Hematopoietic multipotent progenitor cell treated with erythropoietin and hydrocortisone succinate and interleukin-3 and kit ligand, for 17 days (in vitro differentiated cells): ENCODE results near the gene STK11IP.

Source experiments
- DNase-seq: peaks from one replicate; pipeline ENCODE4 v3.0.0-alpha.2; 2015; ENCODE audit warnings: low spot score

STK11IP gene

DNA sequence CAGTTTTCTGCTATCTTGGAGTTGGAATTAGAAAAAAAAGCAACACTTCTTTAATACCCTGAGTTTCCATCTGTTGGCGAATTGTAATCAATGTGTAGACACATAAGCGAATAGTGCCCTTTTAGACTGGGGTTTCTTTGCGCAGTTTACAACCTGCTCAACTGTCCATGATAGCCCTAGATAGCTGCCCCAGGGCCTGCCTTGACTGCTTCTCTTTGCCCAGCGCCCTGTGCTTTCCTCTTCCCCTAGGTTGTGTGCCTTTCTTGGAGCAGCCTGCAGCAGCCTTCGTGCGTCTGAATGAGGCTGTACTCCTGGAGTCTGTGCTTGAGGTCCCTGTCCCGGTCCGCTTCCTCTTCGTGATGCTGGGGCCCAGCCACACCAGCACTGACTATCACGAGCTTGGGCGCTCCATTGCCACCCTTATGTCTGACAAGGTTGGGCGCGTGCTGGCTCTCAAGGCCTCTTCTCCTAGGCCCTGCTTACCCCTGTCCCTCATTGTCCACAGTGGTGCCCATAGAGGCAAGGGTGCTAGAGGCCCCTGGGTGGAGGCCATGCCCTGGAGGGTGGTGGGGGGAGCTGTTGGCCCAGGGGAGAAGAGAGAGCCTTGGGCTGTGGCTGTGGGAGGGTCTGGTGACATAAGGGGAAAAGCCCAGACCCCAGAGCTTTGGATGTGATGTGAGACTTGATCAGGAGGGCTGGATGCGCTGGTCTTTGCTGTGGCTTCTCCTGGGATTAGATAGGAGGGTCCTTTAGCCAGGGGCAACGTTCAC, 36.7 kb downstream of the STK11IP start:
- DNase-seq: no peak

DNA sequence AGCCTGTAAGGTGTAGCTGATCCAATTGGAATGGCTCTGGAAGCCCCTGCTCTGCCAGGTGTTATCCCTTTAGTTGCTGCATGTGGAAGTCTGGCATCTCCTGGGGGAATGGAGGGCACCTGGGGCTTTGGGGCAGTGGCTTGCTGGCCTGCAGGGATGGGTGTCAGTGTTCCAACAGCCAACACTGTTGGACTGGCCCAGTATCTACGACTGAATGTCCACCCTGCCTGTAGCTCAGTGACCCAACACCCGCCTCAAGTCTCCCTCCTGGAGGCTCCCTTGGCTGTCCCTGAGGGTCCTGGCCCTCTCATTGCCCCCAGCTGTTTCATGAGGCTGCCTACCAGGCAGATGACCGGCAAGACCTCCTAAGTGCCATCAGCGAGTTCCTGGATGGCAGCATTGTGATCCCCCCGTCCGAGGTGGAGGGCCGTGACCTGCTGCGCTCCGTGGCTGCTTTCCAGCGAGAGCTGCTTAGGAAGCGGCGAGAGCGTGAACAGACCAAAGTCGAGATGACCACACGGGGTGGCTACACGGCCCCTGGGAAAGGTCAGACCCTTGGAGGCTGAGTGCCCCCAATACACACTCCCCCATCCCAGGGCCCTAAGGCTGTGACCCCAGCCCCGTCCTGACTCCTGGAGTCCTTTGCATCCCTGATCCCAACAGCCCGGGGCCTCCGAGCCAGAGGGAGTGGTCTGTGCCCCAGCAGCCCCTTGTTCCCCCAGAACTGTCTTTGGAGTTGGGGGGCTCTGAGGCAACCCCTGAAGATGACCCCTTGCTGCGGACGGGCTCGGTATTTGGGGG, 37.5 kb downstream of the STK11IP start:
- no peak for DNase-seq

DNA sequence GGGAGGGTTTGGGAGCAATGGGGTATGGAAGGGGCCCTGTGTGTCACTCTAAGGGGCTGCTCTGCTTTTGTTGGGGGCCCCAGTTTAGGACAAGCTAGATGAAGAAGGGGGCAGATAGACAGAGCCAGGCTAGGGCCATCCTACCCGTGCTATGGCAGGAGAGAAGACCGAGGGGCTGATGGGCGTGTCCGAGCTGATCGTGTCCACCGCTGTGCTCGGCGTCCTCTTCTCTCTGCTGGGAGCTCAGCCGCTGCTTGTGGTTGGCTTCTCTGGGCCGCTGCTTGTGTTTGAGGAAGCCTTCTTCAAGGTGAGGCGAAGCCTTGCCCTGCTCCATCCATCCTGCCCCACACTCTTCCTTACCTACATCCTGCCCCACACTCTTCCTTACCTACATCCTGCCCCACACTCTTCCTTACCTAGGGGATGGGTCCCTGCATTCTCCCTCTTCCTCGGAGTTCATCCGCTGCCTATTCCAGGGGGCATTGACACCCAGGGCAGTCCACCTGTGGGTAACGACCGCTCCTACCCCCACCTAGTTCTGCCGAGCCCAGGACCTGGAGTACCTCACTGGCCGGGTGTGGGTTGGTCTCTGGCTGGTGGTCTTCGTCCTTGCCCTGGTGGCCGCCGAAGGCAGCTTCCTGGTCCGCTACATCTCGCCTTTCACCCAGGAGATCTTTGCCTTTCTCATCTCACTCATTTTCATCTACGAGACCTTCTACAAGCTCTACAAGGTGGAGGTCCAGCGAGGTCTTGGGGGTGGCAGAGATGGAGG, 38.7 kb downstream of the STK11IP start:
- no peak for DNase-seq

DNA sequence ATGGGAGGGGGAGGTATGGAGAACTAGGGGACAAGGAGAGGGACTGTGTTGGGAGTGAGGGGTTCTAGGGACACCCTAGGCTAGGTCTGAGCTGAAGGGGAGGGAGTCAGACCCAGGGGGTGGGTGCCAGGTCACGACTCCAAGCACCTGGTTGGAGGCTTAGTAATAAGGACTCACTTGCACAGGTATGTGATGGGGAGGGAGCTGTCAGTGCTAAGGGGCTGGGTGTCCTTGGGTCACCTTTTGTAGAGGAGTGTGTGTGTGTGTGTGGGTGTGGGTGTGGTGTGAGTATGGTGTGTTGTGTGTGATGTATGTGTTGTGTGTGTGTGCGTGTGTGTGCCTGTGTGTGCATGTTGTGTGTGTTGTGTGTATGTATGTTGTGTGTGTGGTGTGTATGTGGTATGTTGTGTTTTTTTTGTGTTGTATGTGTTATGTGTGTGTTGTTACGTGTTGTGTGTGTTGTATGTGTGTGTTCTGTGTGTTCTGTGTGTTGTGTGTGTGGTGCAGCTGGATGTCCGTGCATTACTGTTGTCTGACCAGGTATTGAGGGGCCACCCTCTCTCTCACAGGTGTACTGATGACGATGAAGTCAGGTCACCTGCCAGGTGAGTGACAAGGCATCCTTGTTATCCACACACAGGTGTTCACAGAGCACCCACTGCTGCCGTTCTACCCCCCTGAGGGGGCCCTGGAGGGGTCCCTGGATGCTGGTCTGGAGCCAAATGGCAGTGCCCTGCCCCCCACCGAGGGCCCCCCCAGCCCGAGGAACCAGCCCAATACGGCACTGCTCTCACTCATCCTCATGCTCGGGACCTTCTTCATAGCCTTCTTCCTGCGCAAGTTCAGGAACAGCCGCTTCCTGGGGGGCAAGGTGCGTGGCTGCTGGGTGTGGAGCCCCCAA, 39.5 kb downstream of the STK11IP start:
- no peak for DNase-seq

DNA sequence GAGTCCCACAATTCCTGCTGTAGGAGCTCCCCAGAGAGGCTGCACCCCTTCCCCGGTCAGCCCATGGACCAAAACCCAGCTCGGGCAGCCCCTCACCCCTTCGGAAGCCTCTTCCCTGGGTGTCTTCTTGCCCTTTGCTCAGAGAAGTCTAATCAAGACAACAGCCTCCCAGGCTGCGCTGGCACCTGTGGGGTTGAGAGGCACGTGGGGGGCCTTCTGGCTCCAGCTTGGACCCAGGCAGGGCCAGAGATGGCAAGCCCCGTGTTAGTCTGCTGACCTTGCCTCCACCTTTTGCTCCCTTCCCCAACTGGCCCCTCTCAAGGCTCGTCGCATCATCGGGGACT, 40.2 kb downstream of the STK11IP start:
- no peak for DNase-seq

DNA sequence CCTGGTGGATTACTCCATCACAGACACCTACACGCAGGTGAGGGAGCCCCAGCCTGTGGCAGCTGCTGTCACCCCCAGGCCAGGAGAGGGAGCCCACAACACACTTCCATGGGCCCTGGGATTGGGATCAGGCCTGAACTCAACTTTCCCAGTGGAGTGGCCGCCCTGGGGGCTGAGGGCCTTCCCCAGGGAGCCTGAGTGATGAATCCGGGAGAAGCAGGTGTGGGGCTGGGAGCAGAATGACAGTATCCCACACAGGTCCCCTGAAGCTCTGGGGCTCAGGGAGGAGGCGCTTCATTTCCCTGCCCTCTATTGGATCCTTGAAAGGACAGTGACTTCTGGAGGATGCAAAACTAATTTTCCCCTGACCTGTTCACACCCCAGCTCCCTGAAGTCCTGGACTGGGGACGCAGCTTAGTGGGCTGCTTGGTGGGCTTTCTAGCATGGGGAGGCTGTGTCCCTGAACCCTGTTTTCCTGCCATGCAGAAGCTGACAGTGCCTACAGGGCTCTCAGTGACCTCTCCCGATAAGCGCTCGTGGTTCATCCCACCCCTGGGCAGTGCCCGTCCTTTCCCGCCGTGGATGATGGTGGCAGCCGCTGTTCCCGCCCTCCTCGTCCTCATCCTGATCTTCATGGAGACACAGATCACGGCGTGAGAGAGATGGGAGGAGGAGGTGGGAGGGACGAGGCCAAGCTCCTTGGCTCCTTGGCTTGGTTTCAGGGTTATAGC, 40.7 kb downstream of the STK11IP start:
- DNase-seq: no peak

DNA sequence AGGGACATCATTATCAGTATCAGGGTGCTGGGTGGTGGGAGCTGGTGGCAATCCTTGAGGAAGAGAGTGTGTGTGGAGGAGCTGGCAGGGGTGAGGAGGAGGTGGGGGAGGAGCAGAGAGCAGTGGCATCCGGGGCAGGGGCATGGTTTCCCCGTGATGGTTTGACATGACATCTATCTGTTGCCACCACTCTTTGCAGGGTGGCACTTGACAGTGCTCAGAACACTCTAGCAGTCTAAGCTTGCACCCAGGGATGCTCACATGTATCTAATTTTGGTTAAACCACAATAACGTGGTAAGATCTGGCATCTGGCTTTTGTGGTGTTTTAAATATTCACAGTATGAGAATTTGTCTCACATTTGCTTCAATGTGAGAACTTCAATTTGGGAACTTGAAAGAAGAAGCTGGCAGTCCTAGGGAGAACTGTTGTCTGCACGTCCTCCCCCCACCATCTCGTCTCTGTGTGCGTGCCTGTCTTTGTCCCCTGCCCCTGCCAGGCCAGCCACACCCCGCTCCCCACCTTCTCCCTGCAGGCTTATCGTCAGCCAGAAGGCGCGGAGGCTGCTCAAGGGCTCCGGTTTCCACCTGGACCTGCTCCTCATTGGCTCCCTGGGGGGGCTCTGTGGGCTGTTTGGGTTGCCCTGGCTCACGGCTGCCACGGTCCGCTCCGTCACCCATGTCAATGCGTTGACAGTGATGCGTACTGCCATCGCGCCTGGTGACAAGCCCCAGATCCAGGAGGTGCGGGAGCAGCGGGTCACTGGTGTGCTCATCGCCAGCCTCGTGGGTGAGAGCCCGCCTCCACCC, 41.5 kb downstream of the STK11IP start:
- DNase-seq: no peak

DNA sequence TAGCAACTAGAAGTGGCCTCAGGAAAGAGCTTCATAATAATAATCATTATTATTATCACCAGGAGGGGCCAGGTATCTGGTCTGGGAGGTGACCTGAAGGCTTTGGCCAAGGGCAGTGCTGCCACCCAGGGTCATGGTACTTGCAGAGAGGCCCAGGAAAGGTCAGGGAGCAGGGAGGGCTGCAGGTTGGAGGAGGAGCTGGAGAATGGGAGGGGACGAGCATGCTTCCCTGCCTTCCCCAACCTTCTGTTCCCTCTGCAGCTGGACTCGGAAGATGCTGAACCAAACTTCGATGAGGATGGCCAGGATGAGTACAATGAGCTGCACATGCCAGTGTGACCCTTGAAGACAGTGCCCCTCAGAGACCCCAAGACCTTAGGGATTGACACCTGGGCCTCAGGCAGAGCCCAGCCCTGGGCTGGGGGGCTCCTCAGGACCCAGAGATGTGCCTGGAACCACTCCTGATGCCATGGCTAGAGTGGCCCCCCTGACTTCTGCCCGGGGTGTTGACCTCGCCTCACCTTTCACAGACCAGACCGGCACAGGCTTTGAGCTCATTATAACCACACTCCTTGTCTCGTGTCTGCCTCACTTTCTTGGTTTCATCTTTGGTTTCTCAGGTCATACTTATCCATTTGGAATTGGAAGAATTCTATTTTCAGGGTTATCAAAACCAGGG, 43.9 kb downstream of the STK11IP start:
- DNase-seq: no peak

DNA sequence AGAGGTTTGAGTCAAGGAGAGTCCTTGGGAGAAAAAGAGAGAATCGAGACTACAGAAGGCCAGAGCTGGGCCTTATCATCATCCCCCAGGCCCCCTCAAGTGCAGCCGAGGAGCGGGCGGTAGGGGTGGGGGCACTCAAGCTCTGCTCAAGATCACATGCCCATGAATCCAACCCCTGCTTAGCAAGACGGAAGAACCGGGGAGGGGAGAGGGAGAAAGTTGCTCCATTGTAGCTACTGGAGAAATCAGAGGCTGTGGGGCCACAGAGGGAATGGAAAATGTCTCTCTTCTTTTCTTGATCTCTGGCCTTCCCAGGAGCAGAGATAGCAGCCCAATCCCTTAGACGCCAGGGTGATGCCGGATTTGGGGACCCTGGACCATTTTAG, 44.4 kb downstream of the STK11IP start:
- no peak for DNase-seq

DNA sequence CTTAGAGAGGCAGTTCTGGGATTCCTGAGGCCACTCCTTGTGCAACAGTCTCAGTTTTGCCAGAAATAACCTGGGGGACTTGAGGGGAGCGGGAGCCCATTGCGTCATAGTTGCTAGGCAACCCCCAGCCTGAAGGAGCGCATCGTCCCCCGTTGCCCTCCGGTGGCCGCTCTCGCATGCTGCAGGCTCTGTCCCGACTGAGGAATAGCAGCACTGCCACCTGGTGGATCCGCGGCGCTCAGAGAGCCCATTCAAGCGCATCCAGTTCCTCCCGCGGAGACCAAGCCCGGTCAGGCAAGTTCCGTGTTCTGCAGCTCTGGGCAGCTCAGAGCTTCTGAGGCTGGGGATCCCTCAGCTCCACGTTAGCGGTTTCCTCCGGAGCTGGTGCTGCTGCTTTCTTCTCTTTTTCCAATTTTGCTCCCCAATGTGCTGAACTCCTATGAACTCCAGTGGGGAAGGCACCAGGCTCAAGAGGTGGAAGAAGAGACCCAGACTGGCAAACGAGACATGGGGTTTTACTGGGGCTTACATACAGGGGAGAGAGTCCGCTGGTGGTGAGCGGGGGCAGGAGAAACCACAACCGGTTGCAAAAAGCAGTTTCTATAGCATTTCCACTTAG, 44.9 kb downstream of the STK11IP start:
- DNase-seq: peak; percentile 72

DNA sequence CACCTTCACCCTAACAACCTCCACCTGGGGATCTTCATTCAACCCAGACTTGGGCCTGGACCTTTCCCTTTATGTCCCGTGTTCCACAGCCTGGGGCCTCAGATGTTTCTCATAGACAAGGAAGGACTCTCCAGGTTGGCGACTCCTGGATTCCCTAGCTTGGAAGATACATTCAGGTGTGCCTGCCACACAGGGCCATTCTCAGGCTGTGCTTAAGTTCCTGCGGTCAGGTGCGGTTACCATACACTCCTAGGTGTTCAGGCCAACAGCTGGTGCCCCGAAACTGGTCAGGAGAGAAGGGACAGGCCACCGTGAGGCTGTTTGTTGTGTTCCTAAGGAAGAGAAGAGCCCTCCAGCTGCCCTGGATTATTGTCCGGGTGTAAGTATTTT, 45.4 kb downstream of the STK11IP start:
- no peak for DNase-seq

DNA sequence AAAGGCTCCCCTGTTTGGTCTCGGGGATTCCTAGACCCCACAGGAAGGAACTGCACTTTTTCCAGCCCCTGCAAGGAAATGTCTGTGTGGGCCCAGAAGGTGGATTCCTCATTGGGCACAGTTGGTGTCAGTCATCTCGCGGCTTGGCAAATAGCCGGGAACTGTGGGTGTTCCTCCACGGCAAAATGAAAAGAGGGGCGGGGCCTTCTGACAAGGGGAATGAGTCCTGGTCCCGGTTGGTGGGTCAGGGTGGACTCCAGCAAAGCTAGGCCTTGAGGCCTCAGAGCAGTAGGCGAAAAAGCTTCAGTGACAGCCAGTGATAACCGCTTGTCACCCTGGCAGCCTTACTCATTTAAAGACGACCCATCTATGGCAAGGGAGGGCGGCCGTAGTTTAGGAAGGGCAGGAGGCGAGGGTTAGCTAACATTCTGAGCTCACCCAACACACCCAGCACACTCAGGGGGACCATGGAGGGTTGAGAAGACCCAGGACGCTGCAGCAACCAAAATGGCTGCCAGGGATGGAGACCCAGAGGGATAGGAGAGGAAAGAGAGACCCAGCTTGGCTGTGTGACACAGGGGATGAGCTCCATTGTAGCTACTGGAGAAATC, 46.2 kb downstream of the STK11IP start:
- no peak for DNase-seq

DNA sequence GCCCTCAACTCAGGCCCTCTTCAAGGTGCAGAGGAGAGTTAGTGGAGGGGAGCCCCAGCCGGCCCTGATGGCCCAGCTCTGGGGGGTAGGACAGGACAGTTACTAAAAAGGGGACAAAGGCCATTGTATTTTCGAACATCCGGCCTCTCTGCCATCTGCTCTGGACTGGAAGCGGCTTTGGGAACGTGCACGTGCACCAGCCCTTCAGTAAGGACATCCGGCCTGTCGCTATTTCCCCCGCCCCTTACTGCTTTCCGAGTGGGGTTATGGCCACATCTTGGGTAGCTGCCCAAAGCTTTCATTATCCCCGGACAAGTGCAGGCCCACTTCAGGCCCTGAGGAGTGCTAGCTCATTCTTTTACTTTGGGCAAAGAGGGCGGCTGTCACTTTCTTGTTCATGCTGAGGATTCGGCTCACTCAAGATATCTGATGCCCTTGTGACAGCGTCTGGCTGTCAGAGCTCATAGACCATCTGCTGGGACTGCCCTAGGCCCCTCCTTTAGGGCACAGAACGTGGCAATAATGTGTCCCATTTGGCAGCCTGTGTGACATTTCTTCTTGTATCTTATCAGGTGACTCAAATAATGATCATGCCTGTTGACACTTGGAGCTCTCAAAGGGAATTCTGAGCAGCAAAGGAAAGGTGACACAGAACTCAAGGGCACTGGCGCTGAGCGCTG, 47.3 kb downstream of the STK11IP start:
- no peak for DNase-seq

DNA sequence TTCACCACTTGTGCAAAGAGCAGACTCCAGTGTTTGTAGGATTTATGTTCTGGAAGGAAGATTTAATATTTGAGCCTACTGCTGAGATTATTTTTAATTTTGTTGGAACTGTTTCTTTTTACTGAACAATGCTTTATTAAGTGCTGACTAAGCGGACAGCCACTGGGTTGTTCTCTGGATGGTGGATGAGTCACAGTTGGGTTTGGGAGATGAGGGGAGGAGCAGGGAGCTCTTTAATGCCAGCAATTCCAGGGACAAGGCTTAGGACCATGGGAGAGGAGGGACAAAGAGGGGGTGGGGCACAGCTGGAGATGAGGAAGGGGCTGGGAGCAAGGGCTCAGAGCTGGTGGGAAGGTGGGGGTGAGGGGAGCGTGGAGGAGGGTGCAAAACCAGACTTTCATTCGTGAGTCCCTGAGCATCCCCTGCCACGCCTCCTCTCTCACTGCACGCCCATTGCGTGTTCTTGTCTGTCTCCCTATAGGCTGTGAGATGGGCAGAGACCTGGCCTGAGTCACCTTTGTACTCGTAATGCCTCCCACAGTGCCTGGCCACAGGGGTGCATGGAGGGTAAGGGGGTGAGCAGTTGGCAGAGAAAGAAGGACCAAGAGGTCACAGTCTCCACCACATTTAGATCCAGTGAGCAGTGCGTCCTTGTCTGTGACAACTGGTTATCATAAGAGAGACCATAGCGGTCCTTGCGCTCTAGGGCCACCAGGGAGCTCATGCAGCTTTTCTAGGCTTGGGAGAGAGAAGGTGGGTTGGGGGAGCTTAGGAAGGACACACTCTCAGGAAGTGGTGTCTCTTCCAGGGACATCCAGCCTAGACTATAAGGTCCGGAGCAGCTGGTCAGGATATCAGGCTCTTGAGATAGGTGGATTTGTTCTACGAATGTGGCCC, 48.2 kb downstream of the STK11IP start:
- DNase-seq: no peak

DNA sequence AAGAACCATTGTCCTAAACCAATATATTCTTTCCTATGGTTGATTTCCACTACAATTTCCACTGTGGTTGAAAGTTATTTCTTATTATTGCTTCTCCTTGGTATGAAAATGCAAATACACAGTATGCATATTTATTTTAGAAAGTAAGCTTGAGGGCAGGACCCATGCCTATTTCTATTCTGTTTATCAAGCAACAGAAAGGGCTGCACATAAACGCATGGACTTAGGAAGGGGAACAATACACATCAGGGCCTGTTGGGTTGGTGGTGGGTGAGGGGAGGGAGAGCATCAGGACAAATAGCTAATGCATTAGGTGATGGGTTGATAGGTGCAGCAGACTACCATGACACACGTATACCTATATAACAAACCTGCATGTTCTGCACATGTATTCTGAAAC, 50.5 kb downstream of the STK11IP start:
- DNase-seq: no peak

DNA sequence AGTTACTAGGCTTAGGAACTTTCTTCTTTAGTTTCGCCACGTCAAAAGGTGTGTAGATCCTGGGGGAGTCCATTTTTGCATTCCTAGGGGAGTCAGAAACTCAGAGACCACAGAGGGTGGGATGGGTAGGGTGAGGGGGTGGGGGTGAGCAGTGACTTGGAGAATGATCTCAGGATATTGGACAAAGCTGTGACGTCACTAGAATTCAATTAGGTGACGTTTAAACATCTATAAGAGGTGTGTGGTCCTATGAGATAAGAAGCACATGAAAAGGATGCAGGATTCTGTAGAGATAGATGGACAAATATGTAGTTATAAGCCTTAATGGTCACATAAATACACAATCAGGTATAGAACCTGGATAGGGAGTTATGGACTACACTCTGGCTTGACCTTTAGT, 51.3 kb downstream of the STK11IP start:
- DNase-seq: no peak
